ENCODE results near the gene EGFR.

EGFR gene

DNA sequence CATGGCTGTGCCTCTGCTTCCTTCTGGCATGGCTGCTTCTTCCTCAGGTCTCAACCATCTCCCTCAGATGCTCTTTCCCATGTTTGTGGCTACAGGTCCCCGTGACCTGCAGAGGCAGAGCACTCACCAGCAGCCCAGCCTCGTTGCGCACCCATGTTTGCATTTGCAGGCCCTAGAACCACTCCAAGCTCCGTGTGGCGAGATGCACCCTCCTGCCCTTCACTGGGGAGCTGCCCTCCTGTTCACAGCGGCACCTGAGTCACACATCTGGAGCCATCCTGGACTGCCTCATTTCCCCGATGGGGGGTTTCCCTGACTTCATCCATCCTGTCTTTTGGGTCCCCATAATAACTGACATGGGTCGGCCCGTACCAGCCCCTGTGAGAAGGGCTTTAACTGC lies 35.9 kb downstream of the EGFR start:
- TF ChIP-seq, protein P1, sequence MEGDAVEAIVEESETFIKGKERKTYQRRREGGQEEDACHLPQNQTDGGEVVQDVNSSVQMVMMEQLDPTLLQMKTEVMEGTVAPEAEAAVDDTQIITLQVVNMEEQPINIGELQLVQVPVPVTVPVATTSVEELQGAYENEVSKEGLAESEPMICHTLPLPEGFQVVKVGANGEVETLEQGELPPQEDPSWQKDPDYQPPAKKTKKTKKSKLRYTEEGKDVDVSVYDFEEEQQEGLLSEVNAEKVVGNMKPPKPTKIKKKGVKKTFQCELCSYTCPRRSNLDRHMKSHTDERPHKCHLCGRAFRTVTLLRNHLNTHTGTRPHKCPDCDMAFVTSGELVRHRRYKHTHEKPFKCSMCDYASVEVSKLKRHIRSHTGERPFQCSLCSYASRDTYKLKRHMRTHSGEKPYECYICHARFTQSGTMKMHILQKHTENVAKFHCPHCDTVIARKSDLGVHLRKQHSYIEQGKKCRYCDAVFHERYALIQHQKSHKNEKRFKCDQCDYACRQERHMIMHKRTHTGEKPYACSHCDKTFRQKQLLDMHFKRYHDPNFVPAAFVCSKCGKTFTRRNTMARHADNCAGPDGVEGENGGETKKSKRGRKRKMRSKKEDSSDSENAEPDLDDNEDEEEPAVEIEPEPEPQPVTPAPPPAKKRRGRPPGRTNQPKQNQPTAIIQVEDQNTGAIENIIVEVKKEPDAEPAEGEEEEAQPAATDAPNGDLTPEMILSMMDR (IDR thresholded peaks at IDR 0.05): no peak

DNA sequence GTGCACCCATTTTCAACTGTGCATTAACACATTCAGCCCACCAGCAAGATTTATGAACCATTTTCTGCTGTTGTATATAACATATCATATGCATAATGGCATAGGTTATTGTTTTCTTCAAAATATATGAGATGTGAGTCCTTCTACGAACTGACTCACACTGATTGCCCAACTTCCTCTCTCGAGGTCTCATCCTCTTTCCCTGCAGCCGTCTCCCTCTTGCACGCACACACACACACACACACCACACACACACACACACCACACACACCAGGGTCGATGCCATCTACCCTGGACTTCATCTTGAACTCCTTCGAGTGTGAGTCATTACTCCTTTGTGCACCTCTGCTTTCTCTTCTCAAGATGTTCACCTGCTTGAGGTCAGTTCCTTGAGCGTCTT lies 36.7 kb downstream of the EGFR start:
- TF ChIP-seq, protein P1 (IDR thresholded peaks at IDR 0.05): no peak

DNA sequence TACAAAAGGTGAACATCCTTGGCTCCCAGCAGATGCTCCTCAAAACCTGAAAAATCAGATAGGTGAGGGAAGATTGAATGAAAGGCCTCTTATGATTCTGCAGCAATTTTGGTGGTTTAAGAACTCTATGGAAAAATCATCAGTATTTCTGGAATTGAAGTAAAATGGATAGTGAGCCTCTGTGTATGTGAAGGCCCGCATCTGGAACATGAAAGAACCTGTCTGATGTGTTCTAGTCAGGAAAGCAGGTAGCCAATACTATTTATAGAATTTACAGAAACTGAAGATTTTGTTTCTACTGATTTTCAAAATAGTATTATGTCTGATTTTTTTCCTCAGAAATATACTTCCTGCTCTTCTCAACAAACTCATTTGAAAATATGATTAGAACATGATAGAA lies 37.3 kb downstream of the EGFR start:
- TF ChIP-seq, protein P1 (IDR thresholded peaks at IDR 0.05): no peak

DNA sequence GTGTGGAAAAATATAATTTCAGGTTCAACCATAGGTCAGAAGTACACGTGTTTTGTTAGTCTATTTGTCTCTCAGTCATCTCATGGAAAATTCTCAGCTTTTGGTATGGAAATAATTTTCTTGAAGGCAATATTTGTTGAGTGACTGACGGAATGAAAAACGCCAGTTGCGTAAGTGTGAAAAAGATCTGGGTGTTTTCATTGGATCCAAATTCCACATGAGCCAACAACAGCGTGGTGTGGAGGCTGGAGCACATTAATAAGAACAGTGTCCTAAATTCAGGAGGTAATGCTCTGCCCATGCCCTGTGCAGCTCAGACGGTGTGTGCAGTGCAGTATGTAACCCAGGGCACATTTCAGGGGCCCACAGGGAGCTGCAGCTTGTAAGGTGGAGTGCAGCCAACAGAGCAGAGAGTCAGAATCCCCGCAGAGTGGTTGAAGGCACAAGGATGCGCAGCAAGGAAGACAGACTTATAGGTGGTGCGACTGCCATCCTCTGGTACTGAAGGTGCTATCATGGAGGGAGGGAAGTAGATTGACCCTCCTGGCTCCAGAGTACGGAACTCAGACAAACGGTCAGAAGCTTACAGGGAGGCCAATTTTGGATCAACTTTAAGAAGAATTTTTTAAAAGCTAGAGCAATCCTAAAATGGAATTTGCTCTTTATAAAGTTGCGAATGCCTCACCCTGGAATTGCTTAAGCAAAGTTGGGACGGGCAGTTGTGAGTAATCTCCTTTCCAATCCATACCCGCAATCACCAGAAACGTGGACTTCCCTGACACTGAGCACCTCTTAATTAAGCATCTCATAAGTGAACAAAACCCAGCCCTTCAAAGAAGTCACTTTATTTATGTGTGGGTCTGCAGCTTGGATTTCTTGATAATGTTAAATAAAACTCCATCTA lies 38.0 kb downstream of the EGFR start:
- TF ChIP-seq, protein P1 (IDR thresholded peaks at IDR 0.05): no peak

DNA sequence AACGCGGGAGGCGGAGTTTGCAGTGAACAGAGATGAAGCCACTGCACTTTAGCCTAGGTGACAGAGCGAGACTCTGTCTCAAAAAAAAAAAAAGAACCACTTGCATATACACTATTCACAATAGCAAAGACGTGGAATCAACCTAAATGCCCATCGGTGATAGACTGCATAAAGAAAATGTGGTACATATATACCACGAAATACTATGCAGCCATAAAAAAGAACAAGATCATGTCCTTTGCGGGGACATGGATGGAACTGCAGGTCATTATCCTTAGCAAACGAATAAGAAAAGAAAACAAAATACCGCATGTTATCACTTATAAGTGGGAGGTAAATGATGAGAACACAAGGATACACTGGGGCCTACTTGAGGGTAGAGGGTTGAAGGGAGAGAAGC lies 39.5 kb downstream of the EGFR start:
- TF ChIP-seq, protein P1 (IDR thresholded peaks at IDR 0.05): no peak

DNA sequence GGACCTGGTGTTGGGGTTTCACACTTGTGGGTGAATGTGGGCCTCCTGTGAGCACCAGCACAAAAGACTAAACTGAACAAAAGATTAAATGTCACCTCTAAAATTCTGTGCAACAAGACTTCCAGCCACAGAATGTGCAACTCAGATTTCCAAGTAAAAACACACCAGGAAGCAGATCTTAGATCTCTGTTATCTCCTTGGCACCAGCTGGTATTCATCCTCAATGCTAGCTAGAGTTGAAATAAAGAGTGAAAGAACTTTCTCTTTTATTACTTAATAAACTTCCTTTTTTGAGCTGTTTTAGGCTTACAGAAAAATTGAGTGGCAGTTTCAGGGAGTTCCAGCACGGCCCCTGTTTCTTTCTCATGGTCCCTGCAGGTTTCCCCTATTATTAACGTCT lies 40.2 kb downstream of the EGFR start:
- TF ChIP-seq, protein P1 (IDR thresholded peaks at IDR 0.05): no peak

DNA sequence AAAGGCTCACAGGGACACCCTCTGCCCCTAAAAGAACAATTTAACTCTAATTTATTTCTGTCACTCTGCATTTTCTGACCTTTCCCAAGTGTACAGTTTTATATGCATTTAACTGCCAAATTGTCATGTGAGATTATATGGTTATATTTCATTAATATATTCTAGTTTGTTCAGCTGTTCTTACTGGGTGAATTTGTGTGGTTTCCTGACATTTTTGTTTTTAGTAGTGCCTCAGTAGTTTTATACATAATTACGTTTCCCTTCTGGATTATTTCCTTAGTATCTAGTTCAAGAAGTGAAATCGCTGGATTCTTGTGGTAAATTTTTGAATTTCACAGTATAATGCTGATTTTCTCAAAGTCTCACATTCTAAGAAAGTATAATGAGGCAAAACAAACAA lies 41.3 kb downstream of the EGFR start:
- TF ChIP-seq, protein P1 (IDR thresholded peaks at IDR 0.05): no peak
